Smooth muscle cell (in vitro differentiated cells): Measurements from ENCODE around the gene APEX2. TPM values are rescaled to one million over a fixed set of nuclear protein-coding genes. Genes with fewer than 3 reads are reported as not detected.

Source experiments
- DNase-seq: peaks from one replicate; lab custom pipeline; 2025; ENCODE audit not compliant: unreplicated experiment; lab: John Stamatoyannopoulos, UW
- H2AFZ ChIP-seq: fragments of 200-600 bp; sonication (generic); 2 replicates; pipeline ENCODE4 v1.6.0; 2016; ENCODE audit warnings: antibody characterized with exemption, low read depth, mild to moderate bottlenecking
- H3F3A ChIP-seq: fragments of 200-600 bp; sonication (generic); 2 replicates; pipeline ENCODE4 v1.6.0; 2017; ENCODE audit warnings: antibody characterized with exemption, low read depth
- H3K27ac ChIP-seq: fragments of 200-600 bp; sonication (generic); 2 replicates; pipeline ENCODE4 v1.5.1; 2016; ENCODE audit warnings: low read depth, mild to moderate bottlenecking
- H3K27me3 ChIP-seq: fragments of 200-600 bp; sonication (generic); 2 replicates; pipeline ENCODE4 v1.6.1; 2016; ENCODE audit warnings: low read depth, mild to moderate bottlenecking
- H3K36me3 ChIP-seq: fragments of 200-600 bp; sonication (generic); 2 replicates; pipeline ENCODE4 v1.5.1; 2016; ENCODE audit warnings: low read depth
- H3K4me1 ChIP-seq: fragments of 200-600 bp; sonication (generic); 2 replicates; pipeline ENCODE4 v1.5.1; 2016; ENCODE audit warnings: low read depth
- H3K4me2 ChIP-seq: fragments of 200-600 bp; sonication (generic); 2 replicates; pipeline ENCODE4 v1.6.0; 2016; ENCODE audit warnings: mild to moderate bottlenecking
- H3K4me3 ChIP-seq: fragments of 200-600 bp; sonication (generic); 2 replicates; pipeline ENCODE4 v1.5.1; 2016; ENCODE audit warnings: mild to moderate bottlenecking
- H3K79me2 ChIP-seq: fragments of 200-600 bp; sonication (generic); 2 replicates; pipeline ENCODE4 v1.6.0; 2016; ENCODE audit warnings: low read depth, mild to moderate bottlenecking
- H3K9ac ChIP-seq: fragments of 200-600 bp; sonication (generic); 2 replicates; pipeline ENCODE4 v1.6.0; 2016; ENCODE audit warnings: low read depth
- H3K9me3 ChIP-seq: fragments of 200-600 bp; sonication (generic); replicated peaks from 2 replicates; pipeline ENCODE4 v1.5.1; 2016; ENCODE audit warnings: low read depth
- H4K20me1 ChIP-seq: fragments of 200-600 bp; sonication (generic); 2 replicates; pipeline ENCODE4 v1.6.0; 2016; ENCODE audit warnings: low read depth
- WGBS: methylation state at CpG from one replicate; pipeline ENCODE4 v1.1.7; 2016; ENCODE audit warnings: low lambda C conversion rate; 5-methylcytosine and 5-hydroxymethylcytosine counted together
- polyA plus RNA-seq: library from polyadenylated mRNA; unstranded; fragments of >200 nt; fragmentation: Nextera tagmentation; extraction: Ambion mirVana; gene quantifications from 2 replicates; pipeline ENCODE4 v1.2.1, GENCODE V29; 2016
- total RNA-seq: library from RNA; depleted of rRNA; stranded (reverse); fragments of >200 nt; gene quantifications from 2 replicates; pipeline ENCODE4 v1.2.3, GENCODE V29; 2014
- TF ChIP-seq, protein P1 (sequence below): fragments of 200-600 bp; sonication (generic); IDR thresholded peaks from 2 replicates; pipeline ENCODE4 v1.5.1; 2017; ENCODE audit warnings: borderline replicate concordance, mild to moderate bottlenecking, antibody characterized with exemption; ENCODE audit not compliant: insufficient read depth, poor library complexity, severe bottlenecking

The APEX2 gene
- total and polyA plus RNA-seq, 2 experiments from 2014 or later, result 16.1 to 16.5 TPM

DNA sequence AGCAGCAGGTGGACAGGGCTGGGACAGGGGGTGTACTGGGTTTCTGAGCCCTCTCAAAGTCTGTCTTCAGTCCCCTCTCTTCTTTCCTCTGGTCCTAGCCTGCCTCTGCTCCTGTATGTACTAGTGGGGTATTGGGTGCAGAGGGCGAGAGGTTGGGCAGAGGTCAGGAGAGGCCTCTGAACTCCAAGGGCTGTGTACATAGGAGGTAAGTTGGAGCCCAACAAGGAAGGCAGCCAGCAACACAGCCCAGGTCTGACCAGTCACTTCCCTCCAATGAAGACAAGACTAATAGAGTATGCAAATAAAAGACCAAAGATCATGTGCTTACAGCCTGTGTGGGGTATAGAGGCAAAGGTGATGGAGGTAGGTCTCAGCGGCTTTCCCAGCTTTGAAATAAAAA is 6.1 kb upstream of the APEX2 start, which contains the start of gene PFKFB1:
Gene PFKFB1 (minus strand): TSS at position 90 of the 400 bp plus-strand sequence. CDS start 181 bp downstream, outside the sequence.
- H3K4me3 ChIP-seq, result no peak within 1 kb of the TSS
- H3K4me1 ChIP-seq, result no peaks in the 10 kb centered on the region
- no peaks in the 10 kb centered on the region for H3K9me3 ChIP-seq
- H4K20me1 ChIP-seq, result no peaks in the 10 kb centered on the region
- no peak for DNase-seq
- TF ChIP-seq, protein P1, sequence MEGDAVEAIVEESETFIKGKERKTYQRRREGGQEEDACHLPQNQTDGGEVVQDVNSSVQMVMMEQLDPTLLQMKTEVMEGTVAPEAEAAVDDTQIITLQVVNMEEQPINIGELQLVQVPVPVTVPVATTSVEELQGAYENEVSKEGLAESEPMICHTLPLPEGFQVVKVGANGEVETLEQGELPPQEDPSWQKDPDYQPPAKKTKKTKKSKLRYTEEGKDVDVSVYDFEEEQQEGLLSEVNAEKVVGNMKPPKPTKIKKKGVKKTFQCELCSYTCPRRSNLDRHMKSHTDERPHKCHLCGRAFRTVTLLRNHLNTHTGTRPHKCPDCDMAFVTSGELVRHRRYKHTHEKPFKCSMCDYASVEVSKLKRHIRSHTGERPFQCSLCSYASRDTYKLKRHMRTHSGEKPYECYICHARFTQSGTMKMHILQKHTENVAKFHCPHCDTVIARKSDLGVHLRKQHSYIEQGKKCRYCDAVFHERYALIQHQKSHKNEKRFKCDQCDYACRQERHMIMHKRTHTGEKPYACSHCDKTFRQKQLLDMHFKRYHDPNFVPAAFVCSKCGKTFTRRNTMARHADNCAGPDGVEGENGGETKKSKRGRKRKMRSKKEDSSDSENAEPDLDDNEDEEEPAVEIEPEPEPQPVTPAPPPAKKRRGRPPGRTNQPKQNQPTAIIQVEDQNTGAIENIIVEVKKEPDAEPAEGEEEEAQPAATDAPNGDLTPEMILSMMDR, result no peak
- no peak within 1 kb of the TSS for H3K4me2 ChIP-seq
- H3K27me3 ChIP-seq, result no peaks in the 10 kb centered on the region
- H3K36me3 ChIP-seq, result no peaks in the 10 kb centered on the region
- WGBS, result 71% methylated on average over 2 of the region's 2 CpGs
- H2AFZ ChIP-seq, result no peak within 1 kb of the TSS
- H3K9ac ChIP-seq, result no peak within 1 kb of the TSS
- no peaks in the 10 kb centered on the region for H3K79me2 ChIP-seq
- no peaks in the 10 kb centered on the region for H3F3A ChIP-seq
- no peak within 1 kb of the TSS for H3K27ac ChIP-seq

DNA sequence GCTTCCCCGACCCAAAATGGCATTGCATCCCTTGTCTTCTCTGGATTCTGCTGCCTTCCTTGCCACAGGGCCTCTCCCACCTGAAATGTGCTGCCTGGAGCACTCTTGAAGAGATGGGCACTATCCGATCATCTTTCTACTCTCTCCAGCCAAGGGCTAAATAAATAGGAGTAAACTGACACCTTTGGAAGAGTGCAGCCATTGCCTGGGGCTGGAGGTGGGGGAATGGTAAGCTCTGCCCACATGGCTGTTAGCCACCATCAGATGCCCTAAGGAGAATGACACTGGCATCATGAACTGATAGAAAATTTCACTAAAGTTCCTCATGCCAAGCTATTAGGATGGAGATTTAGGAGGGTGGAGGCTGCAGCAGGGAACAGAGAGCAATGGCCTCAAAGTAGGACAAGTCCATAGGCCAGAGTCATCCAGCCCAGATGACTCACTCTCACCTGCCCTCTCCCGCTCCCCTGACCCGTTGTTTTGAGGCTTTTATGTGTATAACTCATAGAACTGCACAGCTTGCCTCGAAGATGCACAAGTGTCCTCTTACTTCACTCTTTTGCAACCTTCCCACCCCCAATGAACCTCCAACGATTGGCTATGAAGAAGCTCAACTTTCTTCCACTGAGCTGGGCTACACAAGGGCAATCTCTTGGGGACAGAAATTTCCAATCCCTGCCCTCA is 5.4 kb upstream of the APEX2 start:
- DNase-seq, result no peak
- Histone ChIP-seq H3K27me3 (no peaks in the 10 kb centered on the region), H3K9ac (no peak overlapping the region), H3K27ac (no peak overlapping the region), H3K4me2 (no peak overlapping the region), H3K36me3 (no peaks in the 10 kb centered on the region), H3F3A (no peaks in the 10 kb centered on the region), H2AFZ (no peak overlapping the region), H3K79me2 (no peaks in the 10 kb centered on the region), H4K20me1 (no peaks in the 10 kb centered on the region), H3K4me3 (no peak overlapping the region), H3K9me3 (no peaks in the 10 kb centered on the region), H3K4me1 (no peaks in the 10 kb centered on the region)
- WGBS, result 72% methylated on average over 6 of the region's 6 CpGs
- TF ChIP-seq, protein P1, result no peak

DNA sequence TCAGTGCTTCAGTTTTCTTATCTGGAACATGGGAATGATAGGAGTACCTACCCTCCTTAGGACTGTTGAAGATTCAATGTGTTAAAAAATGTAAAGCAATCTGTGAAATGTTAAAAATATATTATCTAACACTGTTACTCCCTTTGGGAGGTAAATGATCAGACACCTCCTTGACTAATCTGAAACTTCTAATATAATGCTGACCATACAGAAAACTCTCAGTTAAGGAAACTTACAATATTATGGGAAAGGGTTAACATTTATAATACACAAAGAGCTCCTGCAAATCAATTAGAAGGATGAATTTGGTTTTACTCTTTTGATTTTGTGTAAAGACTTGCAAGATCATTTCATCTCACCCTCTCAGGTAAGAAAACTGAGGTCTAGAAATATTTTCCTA is 4.5 kb upstream of the APEX2 start:
- H3K9ac ChIP-seq, result no peak overlapping the region
- no peaks in the 10 kb centered on the region for H4K20me1 ChIP-seq
- H2AFZ ChIP-seq, result no peak overlapping the region
- no peak for DNase-seq
- H3K36me3 ChIP-seq, result no peaks in the 10 kb centered on the region
- no peak overlapping the region for H3K4me2 ChIP-seq
- H3F3A ChIP-seq, result no peaks in the 10 kb centered on the region
- no peak overlapping the region for H3K4me3 ChIP-seq
- no peak overlapping the region for H3K27ac ChIP-seq
- no peaks in the 10 kb centered on the region for H3K4me1 ChIP-seq
- H3K79me2 ChIP-seq, result peaks cover 4% of the 10 kb centered on the region
- no peaks in the 10 kb centered on the region for H3K27me3 ChIP-seq
- TF ChIP-seq, protein P1, result no peak
- H3K9me3 ChIP-seq, result no peaks in the 10 kb centered on the region

DNA sequence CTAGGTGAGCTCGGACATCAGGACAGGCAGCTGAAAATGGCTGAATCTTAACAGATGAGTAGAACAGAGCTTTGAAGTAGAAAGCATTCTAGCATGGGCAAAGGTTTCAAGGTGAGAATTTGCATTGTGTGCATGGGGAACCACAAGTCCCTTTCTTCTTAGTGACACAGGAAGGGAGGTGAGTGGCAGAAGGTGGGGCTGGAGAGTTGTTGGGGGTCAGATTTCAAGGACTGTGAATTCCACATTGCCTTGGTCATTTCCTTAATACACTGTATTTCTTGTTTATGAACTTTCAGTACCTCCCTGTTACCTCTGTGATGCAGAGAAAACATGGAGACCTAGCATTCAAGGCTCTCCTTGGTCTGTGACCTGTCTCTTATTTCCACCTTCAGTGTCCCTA is 4.1 kb downstream of the APEX2 start:
- 71% methylated on average over 1 of the region's 1 CpG for WGBS
- no peak overlapping the region for H3K4me3 ChIP-seq

More for the DNA sequence above, 4.1 kb downstream of the APEX2 start:
- Histone ChIP-seq H3F3A (no peaks in the 10 kb centered on the region), H3K4me2 (no peak overlapping the region), H3K9me3 (no peaks in the 10 kb centered on the region), H3K9ac (no peak overlapping the region), H3K79me2 (peaks cover 14% of the 10 kb centered on the region), H3K36me3 (no peaks in the 10 kb centered on the region), H4K20me1 (no peaks in the 10 kb centered on the region), H2AFZ (no peak overlapping the region), H3K27ac (no peak overlapping the region), H3K27me3 (no peaks in the 10 kb centered on the region), H3K4me1 (peaks cover 3% of the 10 kb centered on the region)
- DNase-seq, result no peak
- TF ChIP-seq, protein P1, result no peak
